Prostate gland (tissue), 2 donors: ENCODE results near the gene ABHD16B.

Source experiments
- CTCF ChIP-seq, 4 experiments: fragments of 200-600 bp in 2 of 4; fragments of 450-650 bp in 2 of 4; sonication (generic) in 2 of 4; IDR thresholded peaks; 1 replicate in 3 of 4; 2 replicates in 1 of 4; pipeline ENCODE4 v1.5.1; 2016 to 2019; ENCODE audit warnings: antibody characterized with exemption in 4 of 4, mild to moderate bottlenecking in 2 of 4, moderate library complexity in 2 of 4
- POLR2A ChIP-seq: fragments of 450-650 bp; IDR thresholded peaks from one replicate; pipeline ENCODE4 v1.6.1; 2016; ENCODE audit warnings: antibody characterized with exemption, mild to moderate bottlenecking

GRCh38 chr20:63896264-63897105 lies 35.2 kb downstream of the ABHD16B start:
- TF ChIP-seq CTCF (IDR thresholded peaks at IDR 0.05) (no peak), POLR2A (no peak)
